HCT116 (cell line): Measurements from ENCODE around the gene BCR. TPM values are rescaled to one million over a fixed set of nuclear protein-coding genes. Genes with fewer than 3 reads are reported as not detected.

ENCODE experiments used
- ATAC-seq: fragments of 200-7000 bp; cut with Tn5 transposase; 2 replicates; pipeline ENCODE4 v1.9.1; 2020; ENCODE audit warnings: mild to moderate bottlenecking, moderate library complexity
- BruUV-seq: library from RNA; stranded (reverse); fragments of 400-500 nt; replicated peaks from 2 replicates; lab custom pipeline; 2021; lab: Mats Ljungman, UMichigan
- CTCF ChIA-PET: fragments of 300-600 bp; sonication (Branson Sonifier 250); formaldehyde crosslinking; loops from one replicate; lab custom pipeline; 2021; ENCODE audit warnings: antibody characterized with exemption; lab: Charles Lee
- POLR2A ChIA-PET: fragments of 300-600, 350-600 bp; sonication (Branson Sonifier 250); formaldehyde crosslinking; loops from one replicate; lab custom pipeline; 2021; ENCODE audit warnings: antibody characterized with exemption; lab: Charles Lee
- RAD21 ChIA-PET, 2 experiments: fragments of 300-600 bp; sonication (Branson Sonifier 250); formaldehyde crosslinking; loops; one replicate each; lab custom pipeline; 2023; ENCODE audit warnings: low total read pairs in 2 of 2; ENCODE audit not compliant: uncharacterized antibody in 2 of 2, unreplicated experiment in 2 of 2, low non-redundant PET in 1 of 2; lab: Charles Lee
- DNase-seq: peaks from one replicate; pipeline ENCODE4 v3.0.0-alpha.2; 2010; ENCODE audit warnings: low read depth, low spot score
- H2AFZ ChIP-seq: fragments of 200-600 bp; shearing (Covaris generic), sonication (generic); 2 replicates; pipeline ENCODE4 v1.6.1; 2017; ENCODE audit warnings: low read depth, mixed run types, mixed read lengths, antibody characterized with exemption, low read length; ENCODE audit not compliant: poor library complexity, severe bottlenecking
- H3K27ac ChIP-seq: 2 replicates; pipeline ENCODE4 v1.5.1; 2012; ENCODE audit warnings: low read depth, low read length
- H3K27me3 ChIP-seq: fragments of 200-600 bp; sonication (generic); 2 replicates; pipeline ENCODE4 v1.6.1; 2016; ENCODE audit warnings: mixed run types, low read length, mixed read lengths; ENCODE audit not compliant: insufficient read depth
- H3K36me3 ChIP-seq, 2 experiments: fragments of 200-500 bp in 1 of 2; fragments of 200-600 bp in 1 of 2; sonication (Bioruptor generic) in 1 of 2; sonication (generic) in 1 of 2; 2 replicates each; pipeline versions ENCODE4 v1.5.1 to v1.6.1; 2014 to 2016; ENCODE audit warnings: low read length in 2 of 2, inconsistent platforms in 1 of 2, mixed read lengths in 1 of 2, mixed run types in 1 of 2; ENCODE audit not compliant: insufficient read depth in 2 of 2, control insufficient read depth in 1 of 2
- H3K4me1 ChIP-seq, 2 experiments: fragments of 200-600 bp in 1 of 2; sonication (generic) in 1 of 2; 2 replicates each; pipeline versions ENCODE4 v1.5.1 to v1.6.1; 2012 to 2017; ENCODE audit warnings: low read length in 2 of 2, inconsistent platforms in 1 of 2, mild to moderate bottlenecking in 1 of 2, mixed read lengths in 1 of 2, mixed run types in 1 of 2, moderate library complexity in 1 of 2; ENCODE audit not compliant: insufficient read depth in 2 of 2, control insufficient read depth in 1 of 2
- H3K4me2 ChIP-seq: fragments of 200-600 bp; sonication (generic); 2 replicates; pipeline ENCODE4 v1.6.1; 2017; ENCODE audit warnings: mixed run types, low read length, mixed read lengths
- H3K4me3 ChIP-seq, 2 experiments: fragments of 200-600 bp in 1 of 2; sonication (generic) in 1 of 2; replicated peaks in 1 of 2; 2 replicates each; pipeline ENCODE4 v1.5.1; 2011 to 2016; ENCODE audit warnings: low read length in 2 of 2, control low read depth in 1 of 2, low read depth in 1 of 2, mild to moderate bottlenecking in 1 of 2, mixed read lengths in 1 of 2, mixed run types in 1 of 2
- H3K79me2 ChIP-seq: fragments of 200-600 bp; sonication (generic); 2 replicates; pipeline ENCODE4 v1.6.1; 2017; ENCODE audit warnings: mild to moderate bottlenecking, mixed run types, low read length, moderate library complexity, mixed read lengths; ENCODE audit not compliant: insufficient read depth
- H3K9ac ChIP-seq: fragments of 200-600 bp; sonication (generic); 2 replicates; pipeline ENCODE4 v1.6.1; 2016; ENCODE audit warnings: low read length, mixed read lengths
- H3K9me2 ChIP-seq: fragments of 200-600 bp; sonication (generic), shearing (Covaris generic); 2 replicates; pipeline ENCODE4 v1.6.1; 2017; ENCODE audit warnings: mixed run types, mild to moderate bottlenecking, moderate library complexity; ENCODE audit not compliant: insufficient read depth
- H3K9me3 ChIP-seq, 2 experiments: fragments of 200-500 bp in 1 of 2; fragments of 200-600 bp in 1 of 2; sonication (Bioruptor generic) in 1 of 2; sonication (generic) in 1 of 2; 2 replicates each; pipeline ENCODE4 v1.6.1; 2014 to 2017; ENCODE audit warnings: low read length in 2 of 2, mixed read lengths in 2 of 2, inconsistent platforms in 1 of 2, low read depth in 1 of 2, mild to moderate bottlenecking in 1 of 2, mixed run types in 1 of 2, moderate library complexity in 1 of 2; ENCODE audit not compliant: control insufficient read depth in 1 of 2, insufficient read depth in 1 of 2
- H4K20me1 ChIP-seq: fragments of 200-600 bp; sonication (generic), shearing (Covaris generic); 2 replicates; pipeline ENCODE4 v1.6.1; 2017; ENCODE audit warnings: mixed run types, mild to moderate bottlenecking, moderate library complexity; ENCODE audit not compliant: insufficient read depth
- CBX3 ChIP-seq: IDR thresholded peaks from 2 replicates; pipeline ENCODE4 v1.6.1; 2012; ENCODE audit warnings: low read depth
- CEBPB ChIP-seq: IDR thresholded peaks from 2 replicates; pipeline ENCODE4 v1.6.1; 2012; ENCODE audit warnings: low read depth
- EGR1 ChIP-seq: IDR thresholded peaks from 2 replicates; pipeline ENCODE4 v1.6.1; 2012; ENCODE audit warnings: low read depth
- ELF1 ChIP-seq: IDR thresholded peaks from 2 replicates; pipeline ENCODE4 v1.6.1; 2012; ENCODE audit warnings: low read depth, borderline replicate concordance
- FOSL1 ChIP-seq: IDR thresholded peaks from 2 replicates; pipeline ENCODE4 v1.6.1; 2012; ENCODE audit warnings: low read depth
- JUND ChIP-seq: IDR thresholded peaks from 2 replicates; pipeline ENCODE4 v1.6.1; 2012
- POLR2A ChIP-seq: IDR thresholded peaks from 2 replicates; pipeline ENCODE4 v1.7.0; 2011; ENCODE audit warnings: borderline replicate concordance; ENCODE audit not compliant: insufficient read depth, insufficient read length; ENCODE audit errors: extremely low read depth
- POLR2AphosphoS5 ChIP-seq: IDR thresholded peaks from 2 replicates; pipeline ENCODE4 v1.6.1; 2011; ENCODE audit warnings: mild to moderate bottlenecking, low read depth, low read length, moderate library complexity
- RAD21 ChIP-seq: IDR thresholded peaks from 2 replicates; pipeline ENCODE4 v1.6.1; 2012; ENCODE audit warnings: low read depth, mild to moderate bottlenecking
- SIN3A ChIP-seq: IDR thresholded peaks from 2 replicates; pipeline ENCODE4 v1.6.1; 2012; ENCODE audit warnings: low read depth
- SP1 ChIP-seq: IDR thresholded peaks from 2 replicates; pipeline ENCODE4 v1.6.1; 2012; ENCODE audit warnings: low read depth
- SRF ChIP-seq: IDR thresholded peaks from 2 replicates; pipeline ENCODE4 v1.6.1; 2012; ENCODE audit warnings: low read depth
- TCF7L2 ChIP-seq: IDR thresholded peaks from 2 replicates; pipeline ENCODE4 v1.7.0; 2011; ENCODE audit warnings: borderline replicate concordance, inconsistent platforms; ENCODE audit not compliant: insufficient read depth, insufficient read length; ENCODE audit errors: extremely low read depth
- YY1 ChIP-seq: IDR thresholded peaks from 2 replicates; pipeline ENCODE4 v1.6.1; 2011; ENCODE audit warnings: low read length, low read depth, moderate library complexity, mild to moderate bottlenecking; ENCODE audit not compliant: insufficient replicate concordance; ENCODE audit errors: extremely low read depth
- ZFX ChIP-seq: fragments of 450-650 bp; IDR thresholded peaks from 2 replicates; pipeline ENCODE4 v1.6.1; 2017
- ZNF274 ChIP-seq: fragments of 200-500 bp; sonication (Bioruptor generic); IDR thresholded peaks from 2 replicates; pipeline ENCODE4 v1.6.1; 2014; ENCODE audit warnings: mild to moderate bottlenecking, low read depth, low read length, inconsistent platforms
- intact Hi-C: fragments of 100-400 bp; cut with micrococcal nuclease; formaldehyde crosslinking; loops from 2 replicates; pipeline ENCODE4 v1.10.0; 2022
- total RNA-seq: library from RNA; stranded (reverse); gene quantifications from one replicate; pipeline ENCODE4 v1.2.1, GENCODE V29; 2021; ENCODE audit not compliant: unreplicated experiment
- TF ChIP-seq, protein P1 (sequence below): IDR thresholded peaks from 2 replicates; pipeline ENCODE4 v1.6.1; 2012; ENCODE audit warnings: low read depth
- TF ChIP-seq, protein P2 (sequence below): IDR thresholded peaks from 2 replicates; pipeline ENCODE4 v1.6.1; 2011; ENCODE audit warnings: mild to moderate bottlenecking, low read length, moderate library complexity; ENCODE audit not compliant: insufficient replicate concordance; ENCODE audit errors: extremely low read depth
- TF ChIP-seq, protein P3 (sequence below): IDR thresholded peaks from 2 replicates; pipeline ENCODE4 v1.6.1; 2012
- TF ChIP-seq, protein P4 (sequence below), 3 experiments: fragments of 200-600 bp in 1 of 3; sonication (generic) in 1 of 3; IDR thresholded peaks in 2 of 3; conservative IDR thresholded peaks in 1 of 3; 2 replicates each; pipeline ENCODE4 v1.5.1; 2012 to 2017; ENCODE audit warnings: low read depth in 2 of 3, low read length in 2 of 3, antibody characterized with exemption in 1 of 3, borderline replicate concordance in 1 of 3, control low read depth in 1 of 3, mild to moderate bottlenecking in 1 of 3, mixed read lengths in 1 of 3, mixed run types in 1 of 3, moderate library complexity in 1 of 3; ENCODE audit not compliant: insufficient read depth in 1 of 3

BCR gene
- total RNA-seq, 1 experiment from 2014 or later: 39.7 TPM

DNA sequence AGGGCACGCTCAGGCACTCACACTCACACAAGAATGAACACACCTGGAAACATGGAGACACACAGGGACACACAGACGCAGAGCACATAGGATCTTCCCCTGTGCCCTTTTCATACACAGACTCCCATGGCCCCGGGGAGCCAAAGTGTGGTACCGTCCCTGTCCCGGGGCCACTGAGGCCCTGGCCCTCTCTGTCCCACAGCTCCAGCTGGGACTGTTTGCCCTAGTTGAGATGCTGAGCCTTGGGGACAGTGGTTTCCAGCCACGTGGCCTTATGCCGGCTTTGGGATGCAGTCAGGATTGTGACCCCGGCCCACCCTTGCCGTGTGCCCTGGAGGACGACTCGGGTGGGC, 100.7 kb downstream of the BCR start:
- peaks cover 7 to 18% of the 10 kb centered on the region in 2 experiments; a peak in 2 of 4 replicates for H3K36me3 ChIP-seq
- H3K27ac ChIP-seq: peak overlapping the region; percentile 61
- no peak for ATAC-seq
- DNase-seq: no peak
- H3K9me3 ChIP-seq: no peaks in the 10 kb centered on the region
- H4K20me1 ChIP-seq: no peaks in the 10 kb centered on the region
- no peak for TF ChIP-seq TCF7L2
- no peak for TF ChIP-seq RAD21
- TF ChIP-seq, protein P1, sequence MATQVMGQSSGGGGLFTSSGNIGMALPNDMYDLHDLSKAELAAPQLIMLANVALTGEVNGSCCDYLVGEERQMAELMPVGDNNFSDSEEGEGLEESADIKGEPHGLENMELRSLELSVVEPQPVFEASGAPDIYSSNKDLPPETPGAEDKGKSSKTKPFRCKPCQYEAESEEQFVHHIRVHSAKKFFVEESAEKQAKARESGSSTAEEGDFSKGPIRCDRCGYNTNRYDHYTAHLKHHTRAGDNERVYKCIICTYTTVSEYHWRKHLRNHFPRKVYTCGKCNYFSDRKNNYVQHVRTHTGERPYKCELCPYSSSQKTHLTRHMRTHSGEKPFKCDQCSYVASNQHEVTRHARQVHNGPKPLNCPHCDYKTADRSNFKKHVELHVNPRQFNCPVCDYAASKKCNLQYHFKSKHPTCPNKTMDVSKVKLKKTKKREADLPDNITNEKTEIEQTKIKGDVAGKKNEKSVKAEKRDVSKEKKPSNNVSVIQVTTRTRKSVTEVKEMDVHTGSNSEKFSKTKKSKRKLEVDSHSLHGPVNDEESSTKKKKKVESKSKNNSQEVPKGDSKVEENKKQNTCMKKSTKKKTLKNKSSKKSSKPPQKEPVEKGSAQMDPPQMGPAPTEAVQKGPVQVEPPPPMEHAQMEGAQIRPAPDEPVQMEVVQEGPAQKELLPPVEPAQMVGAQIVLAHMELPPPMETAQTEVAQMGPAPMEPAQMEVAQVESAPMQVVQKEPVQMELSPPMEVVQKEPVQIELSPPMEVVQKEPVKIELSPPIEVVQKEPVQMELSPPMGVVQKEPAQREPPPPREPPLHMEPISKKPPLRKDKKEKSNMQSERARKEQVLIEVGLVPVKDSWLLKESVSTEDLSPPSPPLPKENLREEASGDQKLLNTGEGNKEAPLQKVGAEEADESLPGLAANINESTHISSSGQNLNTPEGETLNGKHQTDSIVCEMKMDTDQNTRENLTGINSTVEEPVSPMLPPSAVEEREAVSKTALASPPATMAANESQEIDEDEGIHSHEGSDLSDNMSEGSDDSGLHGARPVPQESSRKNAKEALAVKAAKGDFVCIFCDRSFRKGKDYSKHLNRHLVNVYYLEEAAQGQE: no peak
- TF ChIP-seq, protein P2, sequence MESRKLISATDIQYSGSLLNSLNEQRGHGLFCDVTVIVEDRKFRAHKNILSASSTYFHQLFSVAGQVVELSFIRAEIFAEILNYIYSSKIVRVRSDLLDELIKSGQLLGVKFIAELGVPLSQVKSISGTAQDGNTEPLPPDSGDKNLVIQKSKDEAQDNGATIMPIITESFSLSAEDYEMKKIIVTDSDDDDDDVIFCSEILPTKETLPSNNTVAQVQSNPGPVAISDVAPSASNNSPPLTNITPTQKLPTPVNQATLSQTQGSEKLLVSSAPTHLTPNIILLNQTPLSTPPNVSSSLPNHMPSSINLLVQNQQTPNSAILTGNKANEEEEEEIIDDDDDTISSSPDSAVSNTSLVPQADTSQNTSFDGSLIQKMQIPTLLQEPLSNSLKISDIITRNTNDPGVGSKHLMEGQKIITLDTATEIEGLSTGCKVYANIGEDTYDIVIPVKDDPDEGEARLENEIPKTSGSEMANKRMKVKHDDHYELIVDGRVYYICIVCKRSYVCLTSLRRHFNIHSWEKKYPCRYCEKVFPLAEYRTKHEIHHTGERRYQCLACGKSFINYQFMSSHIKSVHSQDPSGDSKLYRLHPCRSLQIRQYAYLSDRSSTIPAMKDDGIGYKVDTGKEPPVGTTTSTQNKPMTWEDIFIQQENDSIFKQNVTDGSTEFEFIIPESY: no peak
- TF ChIP-seq SRF: no peak
- TF ChIP-seq CBX3: no peak
- TF ChIP-seq CEBPB: no peak
- no peak for TF ChIP-seq EGR1
- TF ChIP-seq ZFX: no peak
- no peak for TF ChIP-seq POLR2A
- TF ChIP-seq, protein P3, sequence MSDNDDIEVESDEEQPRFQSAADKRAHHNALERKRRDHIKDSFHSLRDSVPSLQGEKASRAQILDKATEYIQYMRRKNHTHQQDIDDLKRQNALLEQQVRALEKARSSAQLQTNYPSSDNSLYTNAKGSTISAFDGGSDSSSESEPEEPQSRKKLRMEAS: no peak
- no peak for TF ChIP-seq ZNF274
- TF ChIP-seq JUND: no peak
- TF ChIP-seq, protein P4, sequence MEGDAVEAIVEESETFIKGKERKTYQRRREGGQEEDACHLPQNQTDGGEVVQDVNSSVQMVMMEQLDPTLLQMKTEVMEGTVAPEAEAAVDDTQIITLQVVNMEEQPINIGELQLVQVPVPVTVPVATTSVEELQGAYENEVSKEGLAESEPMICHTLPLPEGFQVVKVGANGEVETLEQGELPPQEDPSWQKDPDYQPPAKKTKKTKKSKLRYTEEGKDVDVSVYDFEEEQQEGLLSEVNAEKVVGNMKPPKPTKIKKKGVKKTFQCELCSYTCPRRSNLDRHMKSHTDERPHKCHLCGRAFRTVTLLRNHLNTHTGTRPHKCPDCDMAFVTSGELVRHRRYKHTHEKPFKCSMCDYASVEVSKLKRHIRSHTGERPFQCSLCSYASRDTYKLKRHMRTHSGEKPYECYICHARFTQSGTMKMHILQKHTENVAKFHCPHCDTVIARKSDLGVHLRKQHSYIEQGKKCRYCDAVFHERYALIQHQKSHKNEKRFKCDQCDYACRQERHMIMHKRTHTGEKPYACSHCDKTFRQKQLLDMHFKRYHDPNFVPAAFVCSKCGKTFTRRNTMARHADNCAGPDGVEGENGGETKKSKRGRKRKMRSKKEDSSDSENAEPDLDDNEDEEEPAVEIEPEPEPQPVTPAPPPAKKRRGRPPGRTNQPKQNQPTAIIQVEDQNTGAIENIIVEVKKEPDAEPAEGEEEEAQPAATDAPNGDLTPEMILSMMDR (IDR thresholded peaks at IDR 0.05 in 2 of 3, conservative IDR thresholded peaks at IDR 0.05 in 1 of 3; ENCODE audit: borderline replicate concordance in 1 of 3, insufficient read depth in 1 of 3, low read depth in 2 of 3, low read length in 2 of 3): no peak
- no peak for TF ChIP-seq SP1
- TF ChIP-seq POLR2AphosphoS5: no peak
- TF ChIP-seq ELF1: no peak
- TF ChIP-seq YY1: no peak
- no peak for TF ChIP-seq FOSL1
- TF ChIP-seq SIN3A: no peak
- ChIA-PET POLR2A (no interaction called here), CTCF (interaction anchor here (2.2 kb wide), 1 partner anchor 125 kb away, joined by 13 read pairs; no protein-coding TSS in a partner anchor), RAD21 (no interaction called here)
- intact Hi-C loops: no loop called here
- H3K27me3 ChIP-seq: no peaks in the 10 kb centered on the region
- no peak overlapping the region for H3K9ac ChIP-seq
- BruUV-seq: no TSS peak
- H3K4me1 ChIP-seq: peaks cover 18 to 23% of the 10 kb centered on the region in 2 experiments
- no peak overlapping the region for H3K4me3 ChIP-seq
- no peaks in the 10 kb centered on the region for H3K9me2 ChIP-seq
- H2AFZ ChIP-seq: no peak overlapping the region
- peak overlapping the region; percentile 77 for H3K4me2 ChIP-seq
- no peaks in the 10 kb centered on the region; the same call in 1 of the 2 replicates for H3K79me2 ChIP-seq
